Central memory CD4-positive, alpha-beta T cell (primary cell): ENCODE measurements around the gene PDRG1.
"Not testable (repeated sequence)": the region's sequence is repeated elsewhere in the genome, so short reads cannot be mapped to it uniquely, and the experiment has no call there.

ENCODE experiments used
- DNase-seq: peaks from one replicate; pipeline ENCODE4 v3.0.0; 2022

The PDRG1 gene

GRCh38 chr20:31925631-31926030 lies 26.2 kb downstream of the PDRG1 start:
- DNase-seq, result no peak

- DNase-seq, result no peak
Measured at GRCh38 chr20:31924561-31924960, 27.3 kb downstream of the PDRG1 start.

- DNase-seq, result no peak
Measured at GRCh38 chr20:31923388-31924331, 28.2 kb downstream of the PDRG1 start.

GRCh38 chr20:31922588-31922987 lies 29.3 kb downstream of the PDRG1 start:
- no peak for DNase-seq

GRCh38 chr20:31922181-31922580 lies 29.7 kb downstream of the PDRG1 start:
- no peak for DNase-seq

- not testable (repeated sequence) for DNase-seq
Measured at GRCh38 chr20:31921480-31921879, 30.4 kb downstream of the PDRG1 start.

- no peak for DNase-seq
Measured at GRCh38 chr20:31920275-31920855, 31.5 kb downstream of the PDRG1 start.

GRCh38 chr20:31919410-31920155 lies 32.3 kb downstream of the PDRG1 start:
- DNase-seq, result no peak

- no peak for DNase-seq
Measured at GRCh38 chr20:31918466-31919105, 33.3 kb downstream of the PDRG1 start.

- not testable (repeated sequence) for DNase-seq
Measured at GRCh38 chr20:31917962-31918412, 33.9 kb downstream of the PDRG1 start.

GRCh38 chr20:31916708-31917107 lies 35.1 kb downstream of the PDRG1 start:
- DNase-seq, result no peak

GRCh38 chr20:31915491-31916280 lies 36.2 kb downstream of the PDRG1 start:
- DNase-seq, result no peak

GRCh38 chr20:31914170-31914569 lies 37.7 kb downstream of the PDRG1 start:
- no peak for DNase-seq

GRCh38 chr20:31913431-31914157 lies 38.3 kb downstream of the PDRG1 start:
- DNase-seq, result no peak

- DNase-seq, result no peak
Measured at GRCh38 chr20:31910071-31910803, 41.6 kb downstream of the PDRG1 start.

- no peak for DNase-seq
Measured at GRCh38 chr20:31909253-31910070, 42.4 kb downstream of the PDRG1 start.

- no peak for DNase-seq
Measured at GRCh38 chr20:31908424-31908823, 43.4 kb downstream of the PDRG1 start.

- no peak for DNase-seq
Measured at GRCh38 chr20:31908016-31908415, 43.8 kb downstream of the PDRG1 start.

GRCh38 chr20:31907046-31907445 lies 44.8 kb downstream of the PDRG1 start:
- no peak for DNase-seq

GRCh38 chr20:31906001-31906400 lies 45.8 kb downstream of the PDRG1 start:
- no peak for DNase-seq
